Panc1 (cell line): ENCODE results near the gene MYH10. TPM values are rescaled to one million over a fixed set of nuclear protein-coding genes. Genes with fewer than 3 reads are reported as not detected.

Source experiments
- ATAC-seq: fragments of 200-7000 bp; cut with Tn5 transposase; 2 replicates; pipeline ENCODE4 v1.9.1; 2020; ENCODE audit warnings: mild to moderate bottlenecking, moderate library complexity
- BruUV-seq: library from RNA; stranded (reverse); fragments of 400-500 nt; replicated peaks from 2 replicates; lab custom pipeline; 2021; lab: Mats Ljungman, UMichigan
- CTCF ChIA-PET: fragments of 300-600 bp; sonication (Branson Sonifier 250); formaldehyde crosslinking; loops from one replicate; lab custom pipeline; 2022; ENCODE audit warnings: antibody characterized with exemption; lab: Charles Lee
- POLR2A ChIA-PET: fragments of 300-600 bp; sonication (Branson Sonifier 250); formaldehyde crosslinking; loops from one replicate; lab custom pipeline; 2022; ENCODE audit warnings: antibody characterized with exemption; lab: Charles Lee
- DNase-seq: peaks from one replicate; pipeline ENCODE4 v3.0.0-alpha.2; 2010; ENCODE audit warnings: low read depth, low spot score
- H3K27ac ChIP-seq: 2 replicates; pipeline ENCODE4 v1.5.1; 2011; ENCODE audit warnings: mild to moderate bottlenecking, low read length, inconsistent platforms
- H3K27me3 ChIP-seq: fragments of 200-500 bp; sonication (Bioruptor generic); 2 replicates; pipeline ENCODE4 v1.6.0; 2014; ENCODE audit warnings: low read length, inconsistent platforms; ENCODE audit not compliant: control insufficient read depth, insufficient read depth
- H3K36me3 ChIP-seq: fragments of 200-500 bp; sonication (Bioruptor generic); 2 replicates; pipeline ENCODE4 v1.5.1; 2014; ENCODE audit warnings: inconsistent platforms, mild to moderate bottlenecking, low read length, moderate library complexity; ENCODE audit not compliant: control insufficient read depth, insufficient read depth
- H3K4me1 ChIP-seq: 2 replicates; pipeline ENCODE4 v1.5.1; 2011; ENCODE audit warnings: inconsistent platforms, mild to moderate bottlenecking, low read length, moderate library complexity; ENCODE audit not compliant: control insufficient read depth, insufficient read depth
- H3K4me3 ChIP-seq, 2 experiments: 2 replicates each; pipeline ENCODE4 v1.5.1; 2011 to 2012; ENCODE audit warnings: low read depth in 2 of 2, low read length in 2 of 2, mild to moderate bottlenecking in 2 of 2, inconsistent platforms in 1 of 2, moderate library complexity in 1 of 2
- H3K9me3 ChIP-seq: fragments of 200-500 bp; sonication (Bioruptor generic); 2 replicates; pipeline ENCODE4 v1.5.1; 2014; ENCODE audit warnings: low read depth, mild to moderate bottlenecking, inconsistent platforms, low read length, moderate library complexity; ENCODE audit not compliant: control insufficient read depth, insufficient read depth
- POLR2AphosphoS5 ChIP-seq: IDR thresholded peaks from 2 replicates; pipeline ENCODE4 v1.6.1; 2012; ENCODE audit warnings: mild to moderate bottlenecking, low read depth, low read length, moderate library complexity
- SIN3A ChIP-seq: IDR thresholded peaks from 2 replicates; pipeline ENCODE4 v1.6.1; 2012; ENCODE audit warnings: low read depth, mild to moderate bottlenecking, low read length, moderate library complexity, borderline replicate concordance; ENCODE audit not compliant: insufficient read depth
- TCF7L2 ChIP-seq: IDR thresholded peaks from 2 replicates; pipeline ENCODE4 v1.6.1; 2011; ENCODE audit warnings: mild to moderate bottlenecking, low read depth, low read length, inconsistent platforms
- in situ Hi-C: cut with HindIII; loops from 2 replicates; pipeline ENCODE4 v1.10.0; 2016; ENCODE audit warnings: low sequenced_read_pairs, low pct_unique_long_range_greater_than_20kb
- intact Hi-C: fragments of 100-400 bp; cut with micrococcal nuclease; formaldehyde crosslinking; loops from one replicate; pipeline ENCODE4 v1.10.0; 2022; ENCODE audit not compliant: unreplicated experiment
- total RNA-seq: library from RNA; stranded (reverse); gene quantifications from one replicate; pipeline ENCODE4 v1.2.1, GENCODE V29; 2021; ENCODE audit not compliant: unreplicated experiment
- TF ChIP-seq, protein P1 (sequence below), 2 experiments: IDR thresholded peaks; 2 replicates each; pipeline ENCODE4 v1.6.1; 2011 to 2012; ENCODE audit warnings: low read depth in 2 of 2, control low read depth in 1 of 2, low read length in 1 of 2, mild to moderate bottlenecking in 1 of 2, moderate library complexity in 1 of 2; ENCODE audit not compliant: insufficient read depth in 1 of 2
- TF ChIP-seq, protein P2 (sequence below): fragments of 450-650 bp; IDR thresholded peaks from 2 replicates; pipeline ENCODE4 v1.5.1; 2017; ENCODE audit warnings: mild to moderate bottlenecking

Gene MYH10
- total RNA-seq, 1 experiment from 2014 or later: 36.5 TPM

DNA sequence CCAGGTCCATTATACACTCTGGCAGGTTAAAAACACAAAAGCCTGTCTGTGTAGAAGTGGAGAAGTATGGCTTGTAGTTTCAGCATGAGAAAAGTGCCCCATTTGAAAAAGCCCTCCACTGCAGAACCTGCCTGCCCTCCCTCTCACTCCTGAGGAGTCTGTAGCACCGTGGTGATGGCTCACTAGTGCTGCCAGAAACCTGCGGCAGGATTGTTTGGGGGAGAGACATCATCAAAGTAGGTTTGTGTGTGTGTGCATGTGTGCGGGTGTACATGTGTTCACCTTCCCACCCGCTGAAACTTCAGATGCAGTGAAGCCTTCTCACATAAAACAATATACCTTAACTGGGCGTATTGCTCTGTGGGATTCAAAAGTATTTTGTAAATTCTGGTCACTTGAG is 168.0 kb downstream of the MYH10 start:
- intact Hi-C loops (no loop called here), in situ Hi-C loops (no loop called here)
- CTCF ChIA-PET: no interaction called here
- ATAC-seq (no peak), DNase-seq (no peak)
- Histone ChIP-seq H3K36me3 (peaks cover 12% of the 10 kb centered on the region), H3K27me3 (no peaks in the 10 kb centered on the region), H3K27ac (no peak overlapping the region), H3K9me3 (no peaks in the 10 kb centered on the region), H3K4me3 (no peak overlapping the region), H3K4me1 (no peaks in the 10 kb centered on the region)
- POLR2A ChIA-PET: no interaction called here
- BruUV-seq: no TSS peak
- TF ChIP-seq SIN3A (no peak), POLR2AphosphoS5 (no peak), TCF7L2 (no peak)
- TF ChIP-seq, protein P1, sequence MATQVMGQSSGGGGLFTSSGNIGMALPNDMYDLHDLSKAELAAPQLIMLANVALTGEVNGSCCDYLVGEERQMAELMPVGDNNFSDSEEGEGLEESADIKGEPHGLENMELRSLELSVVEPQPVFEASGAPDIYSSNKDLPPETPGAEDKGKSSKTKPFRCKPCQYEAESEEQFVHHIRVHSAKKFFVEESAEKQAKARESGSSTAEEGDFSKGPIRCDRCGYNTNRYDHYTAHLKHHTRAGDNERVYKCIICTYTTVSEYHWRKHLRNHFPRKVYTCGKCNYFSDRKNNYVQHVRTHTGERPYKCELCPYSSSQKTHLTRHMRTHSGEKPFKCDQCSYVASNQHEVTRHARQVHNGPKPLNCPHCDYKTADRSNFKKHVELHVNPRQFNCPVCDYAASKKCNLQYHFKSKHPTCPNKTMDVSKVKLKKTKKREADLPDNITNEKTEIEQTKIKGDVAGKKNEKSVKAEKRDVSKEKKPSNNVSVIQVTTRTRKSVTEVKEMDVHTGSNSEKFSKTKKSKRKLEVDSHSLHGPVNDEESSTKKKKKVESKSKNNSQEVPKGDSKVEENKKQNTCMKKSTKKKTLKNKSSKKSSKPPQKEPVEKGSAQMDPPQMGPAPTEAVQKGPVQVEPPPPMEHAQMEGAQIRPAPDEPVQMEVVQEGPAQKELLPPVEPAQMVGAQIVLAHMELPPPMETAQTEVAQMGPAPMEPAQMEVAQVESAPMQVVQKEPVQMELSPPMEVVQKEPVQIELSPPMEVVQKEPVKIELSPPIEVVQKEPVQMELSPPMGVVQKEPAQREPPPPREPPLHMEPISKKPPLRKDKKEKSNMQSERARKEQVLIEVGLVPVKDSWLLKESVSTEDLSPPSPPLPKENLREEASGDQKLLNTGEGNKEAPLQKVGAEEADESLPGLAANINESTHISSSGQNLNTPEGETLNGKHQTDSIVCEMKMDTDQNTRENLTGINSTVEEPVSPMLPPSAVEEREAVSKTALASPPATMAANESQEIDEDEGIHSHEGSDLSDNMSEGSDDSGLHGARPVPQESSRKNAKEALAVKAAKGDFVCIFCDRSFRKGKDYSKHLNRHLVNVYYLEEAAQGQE (IDR thresholded peaks at IDR 0.05; ENCODE audit: insufficient read depth in 1 of 2, low read depth in 2 of 2, low read length in 1 of 2): no peak
- TF ChIP-seq, protein P2, sequence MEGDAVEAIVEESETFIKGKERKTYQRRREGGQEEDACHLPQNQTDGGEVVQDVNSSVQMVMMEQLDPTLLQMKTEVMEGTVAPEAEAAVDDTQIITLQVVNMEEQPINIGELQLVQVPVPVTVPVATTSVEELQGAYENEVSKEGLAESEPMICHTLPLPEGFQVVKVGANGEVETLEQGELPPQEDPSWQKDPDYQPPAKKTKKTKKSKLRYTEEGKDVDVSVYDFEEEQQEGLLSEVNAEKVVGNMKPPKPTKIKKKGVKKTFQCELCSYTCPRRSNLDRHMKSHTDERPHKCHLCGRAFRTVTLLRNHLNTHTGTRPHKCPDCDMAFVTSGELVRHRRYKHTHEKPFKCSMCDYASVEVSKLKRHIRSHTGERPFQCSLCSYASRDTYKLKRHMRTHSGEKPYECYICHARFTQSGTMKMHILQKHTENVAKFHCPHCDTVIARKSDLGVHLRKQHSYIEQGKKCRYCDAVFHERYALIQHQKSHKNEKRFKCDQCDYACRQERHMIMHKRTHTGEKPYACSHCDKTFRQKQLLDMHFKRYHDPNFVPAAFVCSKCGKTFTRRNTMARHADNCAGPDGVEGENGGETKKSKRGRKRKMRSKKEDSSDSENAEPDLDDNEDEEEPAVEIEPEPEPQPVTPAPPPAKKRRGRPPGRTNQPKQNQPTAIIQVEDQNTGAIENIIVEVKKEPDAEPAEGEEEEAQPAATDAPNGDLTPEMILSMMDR: no peak

DNA sequence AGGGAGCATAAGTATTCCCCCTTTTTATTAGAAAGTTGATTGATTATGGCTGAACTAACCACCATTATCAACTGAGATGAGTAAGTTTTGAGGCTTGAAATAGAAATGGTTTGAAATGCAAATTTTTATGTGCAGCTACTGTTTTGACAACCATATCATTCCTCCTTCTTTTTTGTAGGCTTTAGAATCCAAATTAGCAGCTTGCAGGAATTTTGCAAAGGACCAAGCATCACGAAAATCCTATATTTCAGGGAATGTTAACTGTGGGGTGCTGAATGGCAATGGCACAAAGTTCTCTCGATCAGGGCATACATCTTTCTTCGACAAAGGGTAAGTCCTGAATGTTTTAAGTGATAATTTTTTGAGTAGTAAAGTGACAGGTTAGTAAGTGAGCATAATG is 170.7 kb downstream of the MYH10 start:
- ChIA-PET CTCF (no interaction called here), POLR2A (no interaction called here)
- intact Hi-C loops: no loop called here
- Histone ChIP-seq H3K9me3 (no peaks in the 10 kb centered on the region), H3K27ac (no peak overlapping the region), H3K27me3 (no peaks in the 10 kb centered on the region), H3K4me3 (no peak overlapping the region), H3K36me3 (peaks cover 13% of the 10 kb centered on the region), H3K4me1 (no peaks in the 10 kb centered on the region)
- ATAC-seq (no peak), DNase-seq (no peak)
- no peak for TF ChIP-seq SIN3A
- TF ChIP-seq, protein P2: no peak
- TF ChIP-seq, protein P1 (IDR thresholded peaks at IDR 0.05; ENCODE audit: insufficient read depth in 1 of 2, low read depth in 2 of 2, low read length in 1 of 2): no peak
- TF ChIP-seq TCF7L2: no peak
- no peak for TF ChIP-seq POLR2AphosphoS5
- in situ Hi-C loops: no loop called here
- BruUV-seq: no TSS peak
